ENCODE measurements around the gene DEFB121.
"Not testable (repeated sequence)": the region's sequence is repeated elsewhere in the genome, so short reads cannot be mapped to it uniquely, and the experiment has no call there.

The DEFB121 gene

GRCh38 chr20:31406115-31406514 is at the start of gene DEFB121:
TSS of gene DEFB121 (minus strand) at chr20:31406215. CDS start at chr20:31406152, 63 bp downstream.
- DNase-seq, result no peak

- no peak for DNase-seq
Observed at GRCh38 chr20:31454361-31454760, 48.3 kb upstream of the DEFB121 start.

GRCh38 chr20:31452575-31452974 is 46.6 kb upstream of the DEFB121 start:
- DNase-seq, result no peak

GRCh38 chr20:31449511-31450414 is 43.7 kb upstream of the DEFB121 start:
- no peak for DNase-seq

- no peak for DNase-seq
Observed at GRCh38 chr20:31446084-31446819, 40.2 kb upstream of the DEFB121 start.

- DNase-seq, result no peak
Observed at GRCh38 chr20:31440012-31440659, 34.1 kb upstream of the DEFB121 start, which contains the start of gene DEFB123. TSS of gene DEFB123 (plus strand) at chr20:31440632. CDS start at chr20:31440699, 67 bp downstream.

- DNase-seq, result no peak
Observed at GRCh38 chr20:31430568-31431115, 24.6 kb upstream of the DEFB121 start.

GRCh38 chr20:31427576-31427975 is 21.6 kb upstream of the DEFB121 start:
- DNase-seq, result not testable (repeated sequence)

GRCh38 chr20:31426891-31427551 is 21.0 kb upstream of the DEFB121 start:
- DNase-seq, result not testable (repeated sequence)

- no peak for DNase-seq
Observed at GRCh38 chr20:31425797-31426196, 19.8 kb upstream of the DEFB121 start.

- DNase-seq, result no peak
Observed at GRCh38 chr20:31418307-31418706, 12.3 kb upstream of the DEFB121 start.

- DNase-seq, result no peak
Observed at GRCh38 chr20:31415653-31416052, 9.6 kb upstream of the DEFB121 start.

- no peak for DNase-seq
Observed at GRCh38 chr20:31414381-31414780, 8.4 kb upstream of the DEFB121 start.

- DNase-seq, result no peak
Observed at GRCh38 chr20:31410011-31410410, 4.0 kb upstream of the DEFB121 start.

GRCh38 chr20:31403886-31404285 is 2.1 kb downstream of the DEFB121 start:
- DNase-seq, result no peak

GRCh38 chr20:31394900-31395299 is 11.1 kb downstream of the DEFB121 start:
- no peak for DNase-seq

GRCh38 chr20:31392836-31393235 is 13.2 kb downstream of the DEFB121 start:
- DNase-seq, result no peak

GRCh38 chr20:31390490-31390889 is 15.5 kb downstream of the DEFB121 start, which contains the start of gene DEFB119:
TSS of gene DEFB119 (minus strand) at chr20:31390590. CDS start at chr20:31390483, 107 bp downstream.
- DNase-seq, result no peak

GRCh38 chr20:31374346-31374745 is 31.7 kb downstream of the DEFB121 start:
- DNase-seq, result no peak

- DNase-seq, result no peak
Observed at GRCh38 chr20:31368301-31368700, 37.7 kb downstream of the DEFB121 start, which contains the start of gene DEFB118. TSS of gene DEFB118 (plus strand) at chr20:31368601. CDS start at chr20:31368651, 50 bp downstream.

GRCh38 chr20:31364272-31364671 is 41.7 kb downstream of the DEFB121 start:
- DNase-seq, result not testable (repeated sequence)

GRCh38 chr20:31363295-31363694 is 42.7 kb downstream of the DEFB121 start:
- DNase-seq, result no peak
